GM21528 (cell line): ENCODE results near the gene IDI2.
"Not testable (repeated sequence)": the region's sequence is repeated elsewhere in the genome, so short reads cannot be mapped to it uniquely, and the experiment has no call there.

Experiments used
- ATAC-seq: cut with Tn5 transposase; IDR thresholded peaks from one replicate; pipeline ENCODE4 v1.9.1; 2021; ENCODE audit warnings: mild to moderate bottlenecking, moderate library complexity; ENCODE audit not compliant: unreplicated experiment, low FRiP score

IDI2 gene

GRCh38 chr10:1025683-1026082 is at the start of gene IDI2:
IDI2 (minus strand) TSS chr10:1025859; CDS start chr10:1024723, 1,136 bp downstream.
- no peak for ATAC-seq

- ATAC-seq = no peak
These were observed 49.2 kb upstream of the IDI2 start for GRCh38 chr10:1074748-1075308.

- ATAC-seq = no peak
These were observed 48.5 kb upstream of the IDI2 start for GRCh38 chr10:1074052-1074747.

GRCh38 chr10:1070919-1071318 is 45.3 kb upstream of the IDI2 start:
- no peak for ATAC-seq

- no peak for ATAC-seq
These were observed 43.0 kb upstream of the IDI2 start for GRCh38 chr10:1068380-1069361.

GRCh38 chr10:1066734-1067133 is 41.1 kb upstream of the IDI2 start:
- not testable (repeated sequence) for ATAC-seq

- ATAC-seq = no peak
These were observed 39.2 kb upstream of the IDI2 start for GRCh38 chr10:1064964-1065247.

GRCh38 chr10:1063232-1063865 is 37.7 kb upstream of the IDI2 start:
- ATAC-seq = no peak

- no peak for ATAC-seq
These were observed 36.5 kb upstream of the IDI2 start for GRCh38 chr10:1061930-1062774.

GRCh38 chr10:1059902-1060301 is 34.2 kb upstream of the IDI2 start:
- no peak for ATAC-seq

- ATAC-seq = no peak
These were observed 32.4 kb upstream of the IDI2 start for GRCh38 chr10:1058017-1058416.

- peak; percentile 11 for ATAC-seq
These were observed 31.5 kb upstream of the IDI2 start for GRCh38 chr10:1057106-1057657.

- peak; percentile 90 for ATAC-seq
These were observed 30.9 kb upstream of the IDI2 start, which contains the start of gene WDR37 for GRCh38 chr10:1056326-1057105. WDR37 (plus strand) TSS chr10:1056385; CDS start chr10:1072156, 15,771 bp downstream.

GRCh38 chr10:1054684-1055083 is 29.0 kb upstream of the IDI2 start:
- ATAC-seq = no peak

- ATAC-seq = no peak
These were observed 24.9 kb upstream of the IDI2 start for GRCh38 chr10:1050554-1050953.

- no peak for ATAC-seq
These were observed 24.5 kb upstream of the IDI2 start for GRCh38 chr10:1050145-1050544.

GRCh38 chr10:1049425-1049958 is 23.8 kb upstream of the IDI2 start:
- peak; percentile 1 for ATAC-seq

GRCh38 chr10:1048732-1049424 is 23.2 kb upstream of the IDI2 start, which contains the start of gene IDI1:
IDI1 (minus strand) TSS chr10:1049119; CDS start chr10:1049003, 116 bp downstream.
- ATAC-seq = peak; percentile 88
